IMR-90 (cell line): ENCODE results near the gene C2orf69. TPM values are rescaled to one million over a fixed set of nuclear protein-coding genes. Genes with fewer than 3 reads are reported as not detected.

ENCODE experiments used
- ATAC-seq: fragments of 200-7000 bp; cut with Tn5 transposase; 2 replicates; pipeline ENCODE4 v1.9.1; 2020; ENCODE audit warnings: low read depth, mild to moderate bottlenecking, moderate library complexity
- BruUV-seq: library from RNA; stranded (reverse); fragments of 400-500 nt; replicated peaks from 2 replicates; lab custom pipeline; 2021; lab: Mats Ljungman, UMichigan
- CTCF ChIA-PET: fragments of 300-600 bp; formaldehyde crosslinking; extraction: SDS; loops from one replicate; lab custom pipeline; 2021; ENCODE audit warnings: antibody characterized with exemption; lab: Yijun Ruan, JAX
- POLR2A ChIA-PET: fragments of 300-600 bp; sonication (Branson Sonifier 250); formaldehyde crosslinking; loops from one replicate; lab custom pipeline; 2022; ENCODE audit warnings: antibody characterized with exemption; ENCODE audit not compliant: unreplicated experiment; lab: Charles Lee
- DNase-seq: peaks from one replicate; pipeline ENCODE4 v3.0.0; 2013
- H2AFZ ChIP-seq: replicated peaks from 2 replicates; pipeline ENCODE3; 2013; ENCODE audit warnings: low read length, mild to moderate bottlenecking; ENCODE audit not compliant: poor library complexity
- H2AK5ac ChIP-seq: 2 replicates; pipeline ENCODE4 v1.6.1; 2013; ENCODE audit warnings: low read depth, low read length, inconsistent platforms
- H2AK9ac ChIP-seq: replicated peaks from 2 replicates; pipeline ENCODE3; 2013; ENCODE audit warnings: mild to moderate bottlenecking, low read depth, low read length, moderate library complexity; ENCODE audit not compliant: poor library complexity
- H2BK120ac ChIP-seq: 2 replicates; pipeline ENCODE4 v1.6.1; 2013; ENCODE audit warnings: low read depth, low read length, inconsistent platforms
- H2BK15ac ChIP-seq: 3 replicates; pipeline ENCODE4 v1.6.1; 2013; ENCODE audit warnings: low read depth, low read length, inconsistent platforms
- H2BK20ac ChIP-seq: 2 replicates; pipeline ENCODE4 v1.6.1; 2013; ENCODE audit warnings: low read depth, mild to moderate bottlenecking, inconsistent platforms, low read length, moderate library complexity
- H2BK5ac ChIP-seq: 2 replicates; pipeline ENCODE4 v1.6.1; 2013; ENCODE audit warnings: mild to moderate bottlenecking, low read depth, low read length, inconsistent platforms; ENCODE audit not compliant: poor library complexity, severe bottlenecking
- H3K14ac ChIP-seq: replicated peaks from 2 replicates; pipeline ENCODE4 v1.6.1; 2013; ENCODE audit warnings: low read depth, low read length, inconsistent platforms
- H3K18ac ChIP-seq: 2 replicates; pipeline ENCODE4 v1.6.1; 2013; ENCODE audit warnings: low read depth, low read length, control low read depth
- H3K23ac ChIP-seq: 2 replicates; pipeline ENCODE4 v1.6.1; 2013; ENCODE audit warnings: low read depth, low read length, inconsistent platforms
- H3K27ac ChIP-seq: 2 replicates; pipeline ENCODE4 v1.5.1; 2013; ENCODE audit warnings: mild to moderate bottlenecking, control low read depth, low read length; ENCODE audit not compliant: insufficient read depth
- H3K27me3 ChIP-seq: 2 replicates; pipeline ENCODE4 v1.6.1; 2013; ENCODE audit warnings: low read length; ENCODE audit not compliant: control insufficient read depth, insufficient read depth
- H3K36me3 ChIP-seq: 2 replicates; pipeline ENCODE4 v1.6.1; 2013; ENCODE audit warnings: low read length, mixed read lengths; ENCODE audit not compliant: control insufficient read depth, insufficient read depth
- H3K4ac ChIP-seq: 2 replicates; pipeline ENCODE4 v1.6.1; 2013; ENCODE audit warnings: low read depth, low read length, inconsistent platforms
- H3K4me1 ChIP-seq: 2 replicates; pipeline ENCODE4 v1.6.1; 2013; ENCODE audit warnings: low read length, mixed read lengths; ENCODE audit not compliant: control insufficient read depth, insufficient read depth
- H3K4me2 ChIP-seq: 2 replicates; pipeline ENCODE4 v1.6.1; 2013; ENCODE audit warnings: low read depth, mild to moderate bottlenecking, control low read depth, low read length, moderate library complexity
- H3K4me3 ChIP-seq: 2 replicates; pipeline ENCODE4 v1.5.1; 2013; ENCODE audit warnings: low read depth, mild to moderate bottlenecking, control low read depth, low read length, moderate library complexity; ENCODE audit not compliant: insufficient read depth
- H3K56ac ChIP-seq: 2 replicates; pipeline ENCODE4 v1.6.1; 2013; ENCODE audit warnings: low read length, inconsistent platforms; ENCODE audit not compliant: insufficient read depth; ENCODE audit errors: extremely low read depth
- H3K79me1 ChIP-seq, 2 experiments: 2 replicates each; pipeline ENCODE4 v1.6.1; 2013; ENCODE audit warnings: low read length in 2 of 2, inconsistent platforms in 1 of 2, low read depth in 1 of 2
- H3K9ac ChIP-seq: 2 replicates; pipeline ENCODE4 v1.6.1; 2013; ENCODE audit warnings: low read depth, low read length, control low read depth
- H3K9me1 ChIP-seq: 2 replicates; pipeline ENCODE4 v1.6.1; 2013; ENCODE audit warnings: low read length, inconsistent platforms; ENCODE audit not compliant: insufficient read depth
- H3K9me3 ChIP-seq: 2 replicates; pipeline ENCODE4 v1.6.1; 2013; ENCODE audit warnings: low read length; ENCODE audit not compliant: control insufficient read depth, insufficient read depth
- H4K20me1 ChIP-seq: 2 replicates; pipeline ENCODE4 v1.6.1; 2013; ENCODE audit warnings: low read length, inconsistent platforms; ENCODE audit not compliant: insufficient read depth
- H4K5ac ChIP-seq: 2 replicates; pipeline ENCODE4 v1.6.1; 2013; ENCODE audit warnings: mild to moderate bottlenecking, low read depth, low read length, control low read depth
- H4K8ac ChIP-seq, 2 experiments: 2 replicates each; pipeline ENCODE4 v1.6.1; 2013; ENCODE audit warnings: low read depth in 2 of 2, low read length in 2 of 2, control low read depth in 1 of 2, inconsistent platforms in 1 of 2
- H4K91ac ChIP-seq: 2 replicates; pipeline ENCODE4 v1.6.1; 2013; ENCODE audit warnings: low read depth, low read length, inconsistent platforms; ENCODE audit not compliant: insufficient read depth
- ELK1 ChIP-seq: fragments of 150-350 bp; IDR thresholded peaks from 2 replicates; pipeline ENCODE4 v1.6.1; 2016; ENCODE audit warnings: low read depth, mild to moderate bottlenecking, low read length, moderate library complexity, borderline replicate concordance
- MAZ ChIP-seq: IDR thresholded peaks from 2 replicates; pipeline ENCODE4 v1.6.1; 2012; ENCODE audit warnings: low read depth, mild to moderate bottlenecking, low read length, improper control_type of control experiment, moderate library complexity, borderline replicate concordance
- MXI1 ChIP-seq: IDR thresholded peaks from 2 replicates; pipeline ENCODE4 v1.6.1; 2012; ENCODE audit warnings: low read depth, mild to moderate bottlenecking, low read length, moderate library complexity, borderline replicate concordance
- RAD21 ChIP-seq: IDR thresholded peaks from 2 replicates; pipeline ENCODE4 v1.6.1; 2012; ENCODE audit warnings: low read length, improper control_type of control experiment
- WGBS, 2 experiments: methylation state at CpG; one replicate each; pipeline versions ENCODE4 v1.1.5 to v1.1.7; 2013; ENCODE audit warnings: missing lambda C conversion rate in 2 of 2; ENCODE audit not compliant: insufficient read length in 1 of 2; ENCODE audit errors: extremely low coverage in 2 of 2; 5-methylcytosine and 5-hydroxymethylcytosine counted together
- dilution Hi-C: fragments of 300-500 bp; cut with HindIII; formaldehyde crosslinking; loops from one replicate; pipeline ENCODE4 v1.14.3; 2018; ENCODE audit warnings: low sequenced_read_pairs; ENCODE audit not compliant: unreplicated experiment
- in situ Hi-C: fragments of 300-500 bp; cut with MboI; formaldehyde crosslinking; loops from 3 replicates; pipeline ENCODE4 v1.14.3; 2019; ENCODE audit warnings: low sequenced_read_pairs, inconsistent platforms, mixed read lengths
- intact Hi-C: fragments of 100-400 bp; cut with micrococcal nuclease; formaldehyde crosslinking; loops from 2 replicates; pipeline ENCODE4 v1.10.0; 2022
- polyA plus RNA-seq, 3 experiments: library from polyadenylated mRNA; depleted of rRNA; stranded (reverse); fragments of >200 nt; gene quantifications; 2 replicates each; pipeline ENCODE4 v1.2.3, GENCODE V29; 2012; ENCODE audit warnings: low replicate concordance in 1 of 3
- total RNA-seq: library from RNA; depleted of rRNA; stranded (reverse); fragments of >200 nt; gene quantifications from 2 replicates; pipeline ENCODE4 v1.2.3, GENCODE V29; 2012

C2orf69 gene
- total and polyA plus RNA-seq, 2 of the 4 experiments (the other 2 are of a cell fraction): 3.1 to 4.7 TPM

GRCh38 chr2:199883474-199884212 lies 27.4 kb upstream of the C2orf69 start:
- Histone ChIP-seq H3K23ac (no peak overlapping the region), H3K14ac (no peak overlapping the region), H3K9ac (no peak overlapping the region), H3K4me3 (no peak overlapping the region), H3K79me1 (no peaks in the 10 kb centered on the region), H2BK20ac (no peak overlapping the region), H2AFZ (no peak overlapping the region), H2AK9ac (no peak overlapping the region), H3K9me3 (no peaks in the 10 kb centered on the region), H4K20me1 (no peaks in the 10 kb centered on the region), H4K91ac (no peak overlapping the region), H3K18ac (no peak overlapping the region), H2AK5ac (no peak overlapping the region), H3K27me3 (no peaks in the 10 kb centered on the region), H3K4ac (no peak overlapping the region), H3K36me3 (no peaks in the 10 kb centered on the region), H3K27ac (no peak overlapping the region), H2BK5ac (no peak overlapping the region), H4K8ac (no peak overlapping the region), H4K5ac (no peak overlapping the region), H3K56ac (no peak overlapping the region), H2BK15ac (no peak overlapping the region), H3K4me1 (no peaks in the 10 kb centered on the region), H2BK120ac (no peak overlapping the region), H3K9me1 (no peaks in the 10 kb centered on the region), H3K4me2 (no peak overlapping the region)
- CTCF ChIA-PET: no interaction called here
- dilution Hi-C loops: no loop called here
- POLR2A ChIA-PET: no interaction called here
- in situ Hi-C loops: no loop called here
- ATAC-seq (no peak), DNase-seq (no peak)
- TF ChIP-seq ELK1 (no peak), MAZ (no peak), MXI1 (no peak), RAD21 (no peak)
- intact Hi-C loops: no loop called here
- no TSS peak for BruUV-seq
- no CpG with 5 or more reads among the region's 6 CpGs for WGBS, 2 experiments
